Measurements from ENCODE around the gene HOXB8.

The HOXB8 gene

GRCh38 chr17:48621410-48622392, 6.6 kb upstream of the HOXB8 start:
- Mint-ChIP-seq H3K4me1 (peaks cover 45% of the 10 kb centered on the region), H3K9me3 (no peaks in the 10 kb centered on the region), H3K27ac (peak overlapping the region; percentile 68 to 98 (median 73)), H3K36me3 (ENCODE audit: low read depth) (no peaks in the 10 kb centered on the region), H3K4me3 (peak overlapping the region; percentile 74 to 98 (median 85)), H3K27me3 (ENCODE audit: low read depth) (peaks cover 100% of the 10 kb centered on the region)
- no peak for TF ChIP-seq CTCF (IDR thresholded peaks at IDR 0.05; ENCODE audit: unreplicated experiment in 3 of 3)

GRCh38 chr17:48620461-48621139, 5.5 kb upstream of the HOXB8 start:
- Mint-ChIP-seq H3K27ac (peak overlapping the region; percentile 68 to 98 (median 73)), H3K27me3 (ENCODE audit: low read depth) (peaks cover 100% of the 10 kb centered on the region), H3K36me3 (ENCODE audit: low read depth) (no peaks in the 10 kb centered on the region), H3K4me3 (peak overlapping the region; percentile 80 to 98 (median 85)), H3K9me3 (no peaks in the 10 kb centered on the region), H3K4me1 (peaks cover 48% of the 10 kb centered on the region)
- TF ChIP-seq CTCF (IDR thresholded peaks at IDR 0.05; ENCODE audit: unreplicated experiment in 3 of 3): no peak

GRCh38 chr17:48619826-48620449, 4.8 kb upstream of the HOXB8 start:
- H3K27ac Mint-ChIP-seq: peak overlapping the region; percentile 37 to 98 (median 73)
- no peaks in the 10 kb centered on the region for H3K36me3 Mint-ChIP-seq (ENCODE audit: low read depth)
- H3K27me3 Mint-ChIP-seq (ENCODE audit: low read depth): peaks cover 100% of the 10 kb centered on the region
- peaks cover 52% of the 10 kb centered on the region for H3K4me1 Mint-ChIP-seq
- H3K4me3 Mint-ChIP-seq: peak overlapping the region; percentile 80 to 98 (median 85)
- TF ChIP-seq CTCF (IDR thresholded peaks at IDR 0.05; ENCODE audit: unreplicated experiment in 3 of 3): no peak
- no peaks in the 10 kb centered on the region for H3K9me3 Mint-ChIP-seq

GRCh38 chr17:48618256-48618896, 3.3 kb upstream of the HOXB8 start:
- H3K4me3 Mint-ChIP-seq: peak overlapping the region; percentile 80 to 98 (median 80)
- H3K36me3 Mint-ChIP-seq (ENCODE audit: low read depth): no peaks in the 10 kb centered on the region
- H3K4me1 Mint-ChIP-seq: peaks cover 54% of the 10 kb centered on the region
- peak; percentile 95 to 98 (median 97) for TF ChIP-seq CTCF (IDR thresholded peaks at IDR 0.05; ENCODE audit: unreplicated experiment in 3 of 3)
- peaks cover 100% of the 10 kb centered on the region for H3K27me3 Mint-ChIP-seq (ENCODE audit: low read depth)
- peak overlapping the region; percentile 70 to 98 (median 73) for H3K27ac Mint-ChIP-seq
- H3K9me3 Mint-ChIP-seq: no peaks in the 10 kb centered on the region

GRCh38 chr17:48617471-48618255, 2.6 kb upstream of the HOXB8 start:
- Mint-ChIP-seq H3K4me3 (peak overlapping the region; percentile 80 to 98 (median 80)), H3K36me3 (ENCODE audit: low read depth) (peaks cover 4% of the 10 kb centered on the region), H3K4me1 (peaks cover 54% of the 10 kb centered on the region), H3K27ac (peak overlapping the region; percentile 73 to 98 (median 78)), H3K27me3 (ENCODE audit: low read depth) (peaks cover 99% of the 10 kb centered on the region), H3K9me3 (no peaks in the 10 kb centered on the region)
- TF ChIP-seq CTCF (IDR thresholded peaks at IDR 0.05; ENCODE audit: unreplicated experiment in 3 of 3): no peak
